Liver (tissue), 9 donors: Measurements from ENCODE around the gene UQCRC1. TPM values are rescaled to one million over a fixed set of nuclear protein-coding genes. Genes with fewer than 3 reads are reported as not detected.

Experiments used
- DNase-seq: peaks from one replicate; pipeline ENCODE4 v3.0.0-alpha.2; 2017; ENCODE audit warnings: low spot score
- H3K27ac ChIP-seq, 2 donors: one replicate each; pipeline ENCODE4 v1.7.0; 2013; ENCODE audit warnings: inconsistent platforms in 2 of 2, low read length in 2 of 2, control low read depth in 1 of 2, low read depth in 1 of 2, mild to moderate bottlenecking in 1 of 2
- H3K27me3 ChIP-seq, 4 donors: one replicate each; pipeline versions ENCODE4 v1.6.1 to v1.7.0; 2013; ENCODE audit warnings: low read length in 3 of 4, inconsistent platforms in 1 of 4, mild to moderate bottlenecking in 1 of 4, moderate library complexity in 1 of 4; ENCODE audit not compliant: control insufficient read depth in 4 of 4, insufficient read depth in 4 of 4
- H3K36me3 ChIP-seq, 4 donors: one replicate each; pipeline versions ENCODE4 v1.6.1 to v1.7.0; 2013; ENCODE audit warnings: low read length in 3 of 4, mild to moderate bottlenecking in 3 of 4, low read depth in 1 of 4, moderate library complexity in 1 of 4; ENCODE audit not compliant: control insufficient read depth in 4 of 4, insufficient read depth in 3 of 4
- H3K4me1 ChIP-seq, 4 donors: one replicate each; pipeline versions ENCODE4 v1.6.1 to v1.7.0; 2013; ENCODE audit warnings: low read length in 3 of 4, mild to moderate bottlenecking in 3 of 4, moderate library complexity in 1 of 4; ENCODE audit not compliant: control insufficient read depth in 4 of 4, insufficient read depth in 4 of 4
- H3K4me3 ChIP-seq, 3 donors: one replicate each; pipeline versions ENCODE4 v1.6.1 to v1.7.0; 2013; ENCODE audit warnings: low read length in 3 of 3, control low read depth in 1 of 3, low read depth in 1 of 3, mild to moderate bottlenecking in 1 of 3
- H3K9ac ChIP-seq, 2 donors: one replicate each; pipeline ENCODE4 v1.7.0; 2013; ENCODE audit warnings: low read length in 2 of 2, mild to moderate bottlenecking in 2 of 2, moderate library complexity in 2 of 2, control low read depth in 1 of 2, low read depth in 1 of 2
- H3K9me3 ChIP-seq, 4 donors: one replicate each; pipeline versions ENCODE4 v1.6.1 to v1.7.0; 2013; ENCODE audit warnings: low read length in 3 of 4; ENCODE audit not compliant: control insufficient read depth in 4 of 4
- ATF3 ChIP-seq: IDR thresholded peaks from 2 replicates; pipeline ENCODE4 v1.6.1; 2016; ENCODE audit warnings: antibody characterized with exemption
- CTCF ChIP-seq: fragments of 150-350 bp; IDR thresholded peaks from 2 replicates; pipeline ENCODE4 v1.5.1; 2017; ENCODE audit warnings: improper control_type of control experiment, low read depth, low read length; ENCODE audit not compliant: missing input control
- EGR1 ChIP-seq, 2 donors: IDR thresholded peaks; 2 replicates each; pipeline ENCODE4 v1.6.1; 2016 to 2018; ENCODE audit warnings: antibody characterized with exemption in 2 of 2, low read depth in 2 of 2
- FOXA2 ChIP-seq: IDR thresholded peaks from 2 replicates; pipeline ENCODE4 v1.6.1; 2016; ENCODE audit warnings: antibody characterized with exemption
- GABPA ChIP-seq, 2 donors: IDR thresholded peaks in 1 of 2; conservative IDR thresholded peaks in 1 of 2; 2 replicates each; pipeline ENCODE4 v1.6.1; 2016; ENCODE audit warnings: antibody characterized with exemption in 2 of 2, mild to moderate bottlenecking in 1 of 2, moderate library complexity in 1 of 2
- HNF4G ChIP-seq: IDR thresholded peaks from 2 replicates; pipeline ENCODE4 v1.6.1; 2016; ENCODE audit warnings: antibody characterized with exemption
- JUND ChIP-seq, 2 donors: IDR thresholded peaks; 2 replicates each; pipeline ENCODE4 v1.6.1; 2016; ENCODE audit warnings: antibody characterized with exemption in 2 of 2
- NR2F2 ChIP-seq: IDR thresholded peaks from 2 replicates; pipeline ENCODE4 v1.6.1; 2016; ENCODE audit warnings: antibody characterized with exemption
- REST ChIP-seq: IDR thresholded peaks from 2 replicates; pipeline ENCODE4 v1.6.1; 2016; ENCODE audit warnings: antibody characterized with exemption, mild to moderate bottlenecking
- RXRA ChIP-seq, 2 donors: IDR thresholded peaks; 2 replicates each; pipeline ENCODE4 v1.6.1; 2017 to 2018; ENCODE audit warnings: antibody characterized with exemption in 2 of 2, mild to moderate bottlenecking in 1 of 2
- SP1 ChIP-seq: IDR thresholded peaks from 2 replicates; pipeline ENCODE4 v1.6.1; 2018; ENCODE audit warnings: antibody characterized with exemption, mild to moderate bottlenecking
- TAF1 ChIP-seq: conservative IDR thresholded peaks from 2 replicates; pipeline ENCODE4 v1.6.1; 2016; ENCODE audit warnings: antibody characterized with exemption, mild to moderate bottlenecking
- YY1 ChIP-seq: IDR thresholded peaks from 2 replicates; pipeline ENCODE4 v1.6.1; 2016; ENCODE audit warnings: antibody characterized with exemption, mild to moderate bottlenecking
- WGBS: extraction: QIAGEN DNeasy Blood & Tissue Kit; methylation state at CpG from one replicate; pipeline ENCODE4 v1.1.7; 2013; 5-methylcytosine and 5-hydroxymethylcytosine counted together
- polyA plus RNA-seq, 2 donors: library from polyadenylated mRNA; stranded (reverse) in 1 of 2; unstranded in 1 of 2; fragments of 200-250 nt in 1 of 2; fragments of >200 nt in 1 of 2; fragmentation: Nextera tagmentation in 1 of 2; extraction: Ambion mirVana in 1 of 2; gene quantifications; one replicate each; pipeline versions ENCODE4 v1.2.1 to v1.2.3, GENCODE V29; 2013 to 2015
- total RNA-seq, 2 donors: library from RNA; depleted of rRNA; stranded (reverse); fragments of >200 nt; gene quantifications; one replicate each; pipeline ENCODE4 v1.2.3, GENCODE V29; 2014
- TF ChIP-seq, protein P1 (sequence below): IDR thresholded peaks from 2 replicates; pipeline ENCODE4 v1.6.1; 2016; ENCODE audit warnings: antibody characterized with exemption
- TF ChIP-seq, protein P2 (sequence below): IDR thresholded peaks from 2 replicates; pipeline ENCODE4 v1.6.1; 2016; ENCODE audit warnings: antibody characterized with exemption
- donor health status: healthy.
- donor health status: healthy.
- donor health status: healthy.
- donor health status: healthy.
- donor health status: healthy.

The UQCRC1 gene
- total and polyA plus RNA-seq, 4 donors = 153 to 373 (median 289) TPM

DNA sequence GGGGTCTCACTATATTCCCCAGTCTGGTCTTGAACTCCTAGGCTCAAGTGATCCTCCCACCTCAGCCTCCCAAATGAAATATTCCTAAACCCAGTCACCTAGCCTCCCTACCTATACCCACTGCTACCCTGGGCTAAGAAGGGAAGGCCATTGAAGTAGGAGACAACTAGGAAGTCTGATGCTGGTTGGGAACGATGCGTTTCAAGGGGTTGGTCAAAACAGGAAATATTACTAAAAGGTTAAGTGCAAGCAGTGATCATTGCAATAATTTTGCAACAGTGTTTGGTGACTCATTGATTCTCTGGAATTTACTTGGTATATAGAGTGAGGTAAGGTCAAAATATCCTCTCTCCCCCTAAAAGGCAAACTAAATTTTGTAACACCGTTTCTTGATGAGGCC lies 4.6 kb upstream of the UQCRC1 start:
- H3K27ac ChIP-seq = no peak overlapping the region
- TF ChIP-seq RXRA (IDR thresholded peaks at IDR 0.05) = no peak
- no peak for TF ChIP-seq JUND (IDR thresholded peaks at IDR 0.05)
- no peak for TF ChIP-seq GABPA (IDR thresholded peaks at IDR 0.05 in 1 of 2, conservative IDR thresholded peaks at IDR 0.05 in 1 of 2)
- no peak for TF ChIP-seq EGR1 (IDR thresholded peaks at IDR 0.05; ENCODE audit: low read depth in 2 of 2)
- no peak for TF ChIP-seq TAF1
- no peak for TF ChIP-seq NR2F2
- TF ChIP-seq, protein P1, sequence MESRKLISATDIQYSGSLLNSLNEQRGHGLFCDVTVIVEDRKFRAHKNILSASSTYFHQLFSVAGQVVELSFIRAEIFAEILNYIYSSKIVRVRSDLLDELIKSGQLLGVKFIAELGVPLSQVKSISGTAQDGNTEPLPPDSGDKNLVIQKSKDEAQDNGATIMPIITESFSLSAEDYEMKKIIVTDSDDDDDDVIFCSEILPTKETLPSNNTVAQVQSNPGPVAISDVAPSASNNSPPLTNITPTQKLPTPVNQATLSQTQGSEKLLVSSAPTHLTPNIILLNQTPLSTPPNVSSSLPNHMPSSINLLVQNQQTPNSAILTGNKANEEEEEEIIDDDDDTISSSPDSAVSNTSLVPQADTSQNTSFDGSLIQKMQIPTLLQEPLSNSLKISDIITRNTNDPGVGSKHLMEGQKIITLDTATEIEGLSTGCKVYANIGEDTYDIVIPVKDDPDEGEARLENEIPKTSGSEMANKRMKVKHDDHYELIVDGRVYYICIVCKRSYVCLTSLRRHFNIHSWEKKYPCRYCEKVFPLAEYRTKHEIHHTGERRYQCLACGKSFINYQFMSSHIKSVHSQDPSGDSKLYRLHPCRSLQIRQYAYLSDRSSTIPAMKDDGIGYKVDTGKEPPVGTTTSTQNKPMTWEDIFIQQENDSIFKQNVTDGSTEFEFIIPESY = no peak
- TF ChIP-seq CTCF = no peak
- TF ChIP-seq, protein P2, sequence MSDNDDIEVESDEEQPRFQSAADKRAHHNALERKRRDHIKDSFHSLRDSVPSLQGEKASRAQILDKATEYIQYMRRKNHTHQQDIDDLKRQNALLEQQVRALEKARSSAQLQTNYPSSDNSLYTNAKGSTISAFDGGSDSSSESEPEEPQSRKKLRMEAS = no peak
- TF ChIP-seq FOXA2 = no peak
- TF ChIP-seq HNF4G = no peak
- TF ChIP-seq ATF3 = no peak
- H3K4me3 ChIP-seq = no peak overlapping the region
- H3K27me3 ChIP-seq = no peaks in the 10 kb centered on the region
- H3K9me3 ChIP-seq = peaks cover 2 to 5% (median 4%) of the 10 kb centered on the region in 4 donors
- no peak for DNase-seq
- H3K36me3 ChIP-seq = no peaks in the 10 kb centered on the region
- H3K4me1 ChIP-seq = peaks cover 0 to 6% (median 2%) of the 10 kb centered on the region in 4 donors
- 59% methylated on average over 3 of the region's 3 CpGs for WGBS
- no peak overlapping the region for H3K9ac ChIP-seq

- H3K27me3 ChIP-seq = no peaks in the 10 kb centered on the region
- H3K27ac ChIP-seq = no peak overlapping the region
- no peaks in the 10 kb centered on the region for H3K36me3 ChIP-seq
- peaks cover 1 to 3% (median 3%) of the 10 kb centered on the region in 4 donors for H3K9me3 ChIP-seq
- TF ChIP-seq SP1 = no peak
- no peak for TF ChIP-seq RXRA (IDR thresholded peaks at IDR 0.05)
- no peak for TF ChIP-seq TAF1
- no peak overlapping the region for H3K4me3 ChIP-seq
- H3K4me1 ChIP-seq = peaks cover 0 to 16% (median 13%) of the 10 kb centered on the region in 4 donors
- no peak overlapping the region for H3K9ac ChIP-seq
- no peak for DNase-seq
- WGBS = 71% methylated on average over 1 of the region's 1 CpG
These were observed 2.9 kb upstream of the UQCRC1 start for GRCh38 chr3:48612309-48612708.

DNA sequence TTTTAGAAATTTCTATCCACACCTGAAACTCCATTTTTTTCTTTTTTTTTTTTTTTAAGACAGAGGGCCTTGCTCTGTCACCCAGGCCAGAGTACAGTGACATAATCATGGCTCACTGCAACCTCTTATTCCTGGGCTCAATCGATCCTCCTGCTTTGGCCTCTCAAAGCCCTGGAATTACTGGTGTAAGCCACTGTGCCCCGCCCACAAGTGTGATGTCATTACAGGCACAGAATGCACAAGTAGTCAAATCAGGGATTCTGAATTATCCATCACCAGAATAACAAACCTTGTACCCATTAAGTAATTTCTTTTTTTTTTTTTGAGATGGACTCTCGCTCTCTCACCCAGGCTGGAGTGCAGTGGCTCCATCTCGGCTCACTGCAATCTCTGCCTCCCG lies 1.9 kb downstream of the UQCRC1 start:
- H3K27ac ChIP-seq = no peak overlapping the region
- H3K36me3 ChIP-seq = peaks cover 9 to 34% (median 31%) of the 10 kb centered on the region in 4 donors
- no peak overlapping the region for H3K9ac ChIP-seq
- H3K27me3 ChIP-seq = no peaks in the 10 kb centered on the region
- peaks cover 0 to 16% (median 13%) of the 10 kb centered on the region in 4 donors for H3K4me1 ChIP-seq
- TF ChIP-seq REST = no peak
- TF ChIP-seq EGR1 (IDR thresholded peaks at IDR 0.05; ENCODE audit: low read depth in 2 of 2) = no peak
- no peak for TF ChIP-seq YY1
- no peak for TF ChIP-seq FOXA2
- TF ChIP-seq ATF3 = no peak
- TF ChIP-seq GABPA (IDR thresholded peaks at IDR 0.05 in 1 of 2, conservative IDR thresholded peaks at IDR 0.05 in 1 of 2) = no peak
- TF ChIP-seq, protein P2 = no peak
- no peak overlapping the region for H3K4me3 ChIP-seq
- 96% methylated on average over 5 of the region's 5 CpGs for WGBS
- no peaks in the 10 kb centered on the region for H3K9me3 ChIP-seq
- no peak for DNase-seq
